SK-N-SH (cell line): ENCODE results near the gene TNFRSF11A. TPM values are rescaled to one million over a fixed set of nuclear protein-coding genes. Genes with fewer than 3 reads are reported as not detected.

Experiments
- CTCF ChIA-PET: fragments of 300-600, 350-600 bp; formaldehyde crosslinking; extraction: SDS; loops from one replicate; lab custom pipeline; 2021; lab: Yijun Ruan, JAX
- POLR2A ChIA-PET: fragments of 350-600 bp; sonication (Branson Sonifier 250); formaldehyde crosslinking; extraction: SDS; loops from one replicate; lab custom pipeline; 2020; ENCODE audit warnings: antibody characterized with exemption, inconsistent platforms; lab: Yijun Ruan, JAX
- DNase-seq: peaks from one replicate; pipeline ENCODE4 v3.0.0; 2012
- H2AFZ ChIP-seq: fragments of 200-600 bp; sonication (generic); 2 replicates; pipeline ENCODE4 v1.8.1; 2016; ENCODE audit warnings: antibody characterized with exemption, mild to moderate bottlenecking, low read depth
- H3F3A ChIP-seq: fragments of 200-600 bp; sonication (generic); replicated peaks from 2 replicates; pipeline ENCODE3; 2016; ENCODE audit warnings: antibody characterized with exemption, mild to moderate bottlenecking; ENCODE audit not compliant: insufficient read depth
- H3K27ac ChIP-seq, 2 experiments: fragments of 200-500 bp in 1 of 2; fragments of 200-600 bp in 1 of 2; sonication (Bioruptor generic) in 1 of 2; sonication (generic), shearing (Covaris generic) in 1 of 2; 2 replicates each; pipeline versions ENCODE4 v1.5.1 to v1.6.1; 2014 to 2016; ENCODE audit warnings: low read depth in 2 of 2, inconsistent platforms in 1 of 2, low read length in 1 of 2, mild to moderate bottlenecking in 1 of 2, mixed read lengths in 1 of 2
- H3K27me3 ChIP-seq: fragments of 200-600 bp; sonication (generic), shearing (Covaris generic); 2 replicates; pipeline ENCODE4 v1.6.1; 2016; ENCODE audit warnings: mixed run types; ENCODE audit not compliant: insufficient read depth
- H3K36me3 ChIP-seq, 2 experiments: fragments of 200-500 bp in 1 of 2; fragments of 200-600 bp in 1 of 2; sonication (Bioruptor generic) in 1 of 2; sonication (generic) in 1 of 2; replicated peaks in 1 of 2; 2 replicates each; pipeline versions ENCODE3 to v1.5.1; 2014 to 2016; ENCODE audit warnings: low read length in 1 of 2, mild to moderate bottlenecking in 1 of 2; ENCODE audit not compliant: insufficient read depth in 2 of 2, control insufficient read depth in 1 of 2
- H3K4me1 ChIP-seq, 2 experiments: fragments of 200-500 bp in 1 of 2; fragments of 200-600 bp in 1 of 2; sonication (Bioruptor generic) in 1 of 2; sonication (generic), shearing (Covaris generic) in 1 of 2; 2 replicates each; pipeline versions ENCODE4 v1.5.1 to v1.6.1; 2014 to 2016; ENCODE audit warnings: low read depth in 1 of 2, low read length in 1 of 2, mixed run types in 1 of 2; ENCODE audit not compliant: insufficient read depth in 2 of 2, control insufficient read depth in 1 of 2
- H3K4me2 ChIP-seq: fragments of 200-600 bp; sonication (generic), shearing (Covaris generic); 2 replicates; pipeline ENCODE4 v1.6.1; 2017; ENCODE audit warnings: mixed run types
- H3K4me3 ChIP-seq, 2 experiments: fragments of 200-500 bp in 1 of 2; fragments of 200-600 bp in 1 of 2; sonication (Bioruptor generic) in 1 of 2; sonication (generic), shearing (Covaris generic) in 1 of 2; 2 replicates each; pipeline versions ENCODE4 v1.5.1 to v1.8.1; 2014 to 2016; ENCODE audit warnings: low read depth in 2 of 2, inconsistent platforms in 1 of 2, low read length in 1 of 2, mild to moderate bottlenecking in 1 of 2, mixed read lengths in 1 of 2, moderate library complexity in 1 of 2
- H3K79me2 ChIP-seq: fragments of 200-600 bp; sonication (generic); 2 replicates; pipeline ENCODE4 v1.8.1; 2017; ENCODE audit warnings: mild to moderate bottlenecking; ENCODE audit not compliant: insufficient read depth
- H3K9ac ChIP-seq: fragments of 200-600 bp; sonication (generic); 2 replicates; pipeline ENCODE4 v1.6.1; 2017; ENCODE audit warnings: mixed run types
- H3K9me2 ChIP-seq: fragments of 200-600 bp; sonication (generic); 2 replicates; pipeline ENCODE4 v1.6.1; 2017; ENCODE audit warnings: mixed run types
- H3K9me3 ChIP-seq: fragments of 200-600 bp; sonication (generic); 2 replicates; pipeline ENCODE4 v1.6.1; 2017; ENCODE audit warnings: mixed run types, mild to moderate bottlenecking, moderate library complexity
- H4K20me1 ChIP-seq: fragments of 200-600 bp; sonication (generic); 2 replicates; pipeline ENCODE4 v1.6.1; 2017; ENCODE audit warnings: mild to moderate bottlenecking, mixed run types; ENCODE audit not compliant: insufficient read depth
- CHD2 ChIP-seq: fragments of 150-350 bp; IDR thresholded peaks from 2 replicates; pipeline ENCODE4 v1.6.1; 2018; ENCODE audit warnings: low read length; ENCODE audit not compliant: partially characterized antibody
- EP300 ChIP-seq, 2 experiments: IDR thresholded peaks; 2 replicates each; pipeline versions ENCODE4 v1.4.0 to v1.6.1; 2012; ENCODE audit warnings: borderline replicate concordance in 1 of 2, low read depth in 1 of 2, low read length in 1 of 2
- FOSL2 ChIP-seq: IDR thresholded peaks from 2 replicates; pipeline ENCODE4 v1.4.0; 2012; ENCODE audit warnings: low read depth, mild to moderate bottlenecking, moderate library complexity, borderline replicate concordance
- JUND ChIP-seq: IDR thresholded peaks from 2 replicates; pipeline ENCODE4 v1.4.0; 2012
- MAX ChIP-seq: IDR thresholded peaks from 2 replicates; pipeline ENCODE4 v1.4.0; 2012; ENCODE audit warnings: low read depth
- MEF2A ChIP-seq: IDR thresholded peaks from 2 replicates; pipeline ENCODE4 v1.4.0; 2012; ENCODE audit warnings: low read depth, borderline replicate concordance
- NFIC ChIP-seq: IDR thresholded peaks from 2 replicates; pipeline ENCODE4 v1.4.0; 2012; ENCODE audit warnings: borderline replicate concordance
- PBX3 ChIP-seq: IDR thresholded peaks from 2 replicates; pipeline ENCODE4; 2012
- RXRA ChIP-seq: IDR thresholded peaks from 2 replicates; pipeline ENCODE4 v1.4.0; 2012; ENCODE audit warnings: low read depth, mild to moderate bottlenecking, borderline replicate concordance
- SIN3A ChIP-seq: IDR thresholded peaks from 2 replicates; pipeline ENCODE4 v1.6.1; 2012; ENCODE audit warnings: low read depth, mild to moderate bottlenecking, low read length, moderate library complexity, borderline replicate concordance
- TAF1 ChIP-seq: IDR thresholded peaks from 2 replicates; pipeline ENCODE4 v1.6.1; 2012; ENCODE audit warnings: low read depth, mild to moderate bottlenecking, low read length, moderate library complexity, borderline replicate concordance
- TCF12 ChIP-seq: IDR thresholded peaks from 2 replicates; pipeline ENCODE4 v1.4.0; 2012
- TEAD4 ChIP-seq: IDR thresholded peaks from 2 replicates; pipeline ENCODE4 v1.4.0; 2012; ENCODE audit warnings: mild to moderate bottlenecking, borderline replicate concordance; ENCODE audit not compliant: insufficient read depth
- ZBTB33 ChIP-seq: IDR thresholded peaks from 2 replicates; pipeline ENCODE4 v1.4.0; 2012; ENCODE audit warnings: low read depth, borderline replicate concordance
- WGBS: methylation state at CpG from one replicate; pipeline ENCODE4 v1.1.6; 2017; ENCODE audit warnings: low lambda C conversion rate; 5-methylcytosine and 5-hydroxymethylcytosine counted together
- polyA plus RNA-seq, 3 experiments: library from polyadenylated mRNA; depleted of rRNA; stranded (reverse); fragments of >200 nt; gene quantifications; 2 replicates each; pipeline ENCODE4 v1.2.3, GENCODE V29; 2012
- TF ChIP-seq, protein P1 (sequence below): fragments of 150-350 bp; IDR thresholded peaks from 2 replicates; pipeline ENCODE4 v1.6.1; 2017; ENCODE audit warnings: antibody characterized with exemption, low read length, low read depth, borderline replicate concordance

Gene TNFRSF11A
- polyA plus RNA-seq, 1 of the 3 experiments (the other 2 are of a cell fraction) = 5.1 TPM

- TF ChIP-seq ZBTB33 (no peak), MEF2A (peak; percentile 65; the same call in 1 of the 2 replicates), FOSL2 (peak; percentile 91), EP300 (IDR thresholded peaks at IDR 0.05; ENCODE audit: borderline replicate concordance in 1 of 2, low read depth in 1 of 2, low read length in 1 of 2) (peak in 1 of 2 experiments; percentile 51; a peak in 1 of 4 replicates), TAF1 (no peak)
- TF ChIP-seq, protein P1, sequence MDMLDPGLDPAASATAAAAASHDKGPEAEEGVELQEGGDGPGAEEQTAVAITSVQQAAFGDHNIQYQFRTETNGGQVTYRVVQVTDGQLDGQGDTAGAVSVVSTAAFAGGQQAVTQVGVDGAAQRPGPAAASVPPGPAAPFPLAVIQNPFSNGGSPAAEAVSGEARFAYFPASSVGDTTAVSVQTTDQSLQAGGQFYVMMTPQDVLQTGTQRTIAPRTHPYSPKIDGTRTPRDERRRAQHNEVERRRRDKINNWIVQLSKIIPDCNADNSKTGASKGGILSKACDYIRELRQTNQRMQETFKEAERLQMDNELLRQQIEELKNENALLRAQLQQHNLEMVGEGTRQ = no peak
These were observed 43.4 kb upstream of the TNFRSF11A start (continued) for GRCh38 chr18:62281684-62282083.

GRCh38 chr18:62282188-62282629, 42.9 kb upstream of the TNFRSF11A start:
- WGBS = 6% methylated on average over 2 of the region's 2 CpGs
- ChIA-PET POLR2A (no interaction called here), CTCF (interaction anchor here (1.0 to 1.4 kb wide), 2 partner anchors 33 to 151 kb away, joined by 3 to 4 read pairs; no protein-coding TSS in a partner anchor)
- H3K9me3 ChIP-seq = no peaks in the 10 kb centered on the region
- H2AFZ ChIP-seq = no peak overlapping the region
- H4K20me1 ChIP-seq = no peaks in the 10 kb centered on the region
- H3F3A ChIP-seq = peaks cover 37% of the 10 kb centered on the region
- peak; percentile 64; the same call in 1 of the 2 replicates for TF ChIP-seq TEAD4
- peak; percentile 51; the same call in 1 of the 2 replicates for TF ChIP-seq FOSL2
- TF ChIP-seq RXRA = no peak
- no peak for TF ChIP-seq SIN3A
- TF ChIP-seq PBX3 = peak; percentile 35; the same call in 1 of the 2 replicates
- TF ChIP-seq CHD2 = no peak
- TF ChIP-seq MAX = peak; percentile 21; the same call in 1 of the 2 replicates
- TF ChIP-seq, protein P1 = no peak
- peak in 1 of 2 experiments; percentile 56; a peak in 1 of 4 replicates for TF ChIP-seq EP300 (IDR thresholded peaks at IDR 0.05; ENCODE audit: borderline replicate concordance in 1 of 2, low read depth in 1 of 2, low read length in 1 of 2)
- peak; percentile 79; the same call in 1 of the 2 replicates for TF ChIP-seq NFIC
- TF ChIP-seq TCF12 = peak; percentile 73
- TF ChIP-seq JUND = peak; percentile 37
- H3K36me3 ChIP-seq = peaks cover 14 to 24% of the 10 kb centered on the region in 2 experiments
- peaks cover 0 to 18% of the 10 kb centered on the region in 2 experiments; a peak in 2 of 4 replicates for H3K4me1 ChIP-seq
- peak overlapping the region; percentile 58 to 87 for H3K27ac ChIP-seq
- DNase-seq = no peak
- H3K27me3 ChIP-seq = no peaks in the 10 kb centered on the region
- peak overlapping the region; percentile 27; the same call in 1 of the 2 replicates for H3K9ac ChIP-seq
- no peaks in the 10 kb centered on the region for H3K79me2 ChIP-seq
- peak overlapping the region; percentile 65 for H3K4me2 ChIP-seq
- no peaks in the 10 kb centered on the region for H3K9me2 ChIP-seq
- peak overlapping the region in 1 of 2 experiments; percentile 52; a peak in 2 of 4 replicates for H3K4me3 ChIP-seq
